CD4-positive, alpha-beta T cell (primary cell): ENCODE measurements around the gene RHOD. TPM values are rescaled to one million over a fixed set of nuclear protein-coding genes. Genes with fewer than 3 reads are reported as not detected.

Experiments
- ATAC-seq: fragments of 200-7000 bp; cut with Tn5 transposase; one replicate; pipeline ENCODE4 v1.10.0; 2022; ENCODE audit warnings: mild to moderate bottlenecking; ENCODE audit not compliant: poor library complexity
- CTCF ChIA-PET: fragments of 350-600 bp; sonication (Branson Sonifier 250); formaldehyde crosslinking; loops from one replicate; lab custom pipeline; 2021; ENCODE audit warnings: antibody characterized with exemption, inconsistent platforms; lab: Charles Lee
- POLR2A ChIA-PET: fragments of 350-600 bp; sonication (Branson Sonifier 250); formaldehyde crosslinking; loops from one replicate; lab custom pipeline; 2021; ENCODE audit warnings: antibody characterized with exemption, inconsistent platforms; lab: Charles Lee
- DNase-seq, 14 experiments: peaks; one replicate each; pipeline ENCODE4 v3.0.0-alpha.2; 2013 to 2020; ENCODE audit warnings: mixed read lengths in 2 of 14
- H3K27ac ChIP-seq, 2 donors: one replicate each; pipeline versions ENCODE4 v1.5.1 to v1.7.0; 2013; ENCODE audit warnings: low read length in 2 of 2, low read depth in 1 of 2, mild to moderate bottlenecking in 1 of 2
- H3K27me3 ChIP-seq, 2 experiments: 1 replicate in 1 of 2; 2 replicates in 1 of 2; pipeline versions ENCODE4 v1.6.1 to v1.7.0; 2013; ENCODE audit warnings: low read length in 2 of 2, control low read depth in 1 of 2, mild to moderate bottlenecking in 1 of 2, moderate library complexity in 1 of 2; ENCODE audit not compliant: insufficient read depth in 2 of 2, control insufficient read depth in 1 of 2
- H3K36me3 ChIP-seq: one replicate; pipeline ENCODE4 v1.6.1; 2013; ENCODE audit warnings: low read length, control low read depth; ENCODE audit not compliant: insufficient read depth
- H3K4me1 ChIP-seq: one replicate; pipeline ENCODE4 v1.6.1; 2013; ENCODE audit warnings: low read length, control low read depth; ENCODE audit not compliant: insufficient read depth
- H3K4me3 ChIP-seq: one replicate; pipeline ENCODE4 v1.5.1; 2013; ENCODE audit warnings: mild to moderate bottlenecking, low read length, moderate library complexity
- H3K9me3 ChIP-seq, 2 experiments: 1 replicate in 1 of 2; 2 replicates in 1 of 2; pipeline versions ENCODE4 v1.6.1 to v1.7.0; 2013; ENCODE audit warnings: low read length in 2 of 2, mild to moderate bottlenecking in 2 of 2, control low read depth in 1 of 2, moderate library complexity in 1 of 2; ENCODE audit not compliant: control insufficient read depth in 1 of 2, insufficient read depth in 1 of 2
- H3K27ac Mint-ChIP-seq: one replicate; pipeline ENCODE4 v1.8.0; 2020; ENCODE audit warnings: mixed read lengths
- H3K27me3 Mint-ChIP-seq: one replicate; pipeline ENCODE4 v1.8.0; 2021; ENCODE audit warnings: mixed read lengths
- H3K36me3 Mint-ChIP-seq: one replicate; pipeline ENCODE4 v1.8.0; 2021; ENCODE audit warnings: low read depth, mixed read lengths
- H3K4me1 Mint-ChIP-seq: one replicate; pipeline ENCODE4 v1.8.0; 2021; ENCODE audit warnings: low read depth, mixed read lengths
- H3K4me3 Mint-ChIP-seq: one replicate; pipeline ENCODE4 v1.8.0; 2020; ENCODE audit warnings: mild to moderate bottlenecking, mixed read lengths
- H3K9me3 Mint-ChIP-seq: one replicate; pipeline ENCODE4 v1.8.0; 2020; ENCODE audit warnings: mixed read lengths
- intact Hi-C, 2 experiments: fragments of 100-400 bp; cut with DNase I in 1 of 2; cut with micrococcal nuclease in 1 of 2; formaldehyde crosslinking; loops; one replicate each; pipeline versions ENCODE4 v1.15.1 to v1.9.0; 2023 to 2025; cut with DNase I, micrococcal nuclease
- total RNA-seq, 174 experiments: library from RNA in 2 of 174; stranded (reverse) in 2 of 174; gene quantifications; one replicate each; pipeline ENCODE4 v1.2.3 and lab custom pipeline; 2021 to 2026
- TF ChIP-seq, protein P1 (sequence below): fragments of 200-600 bp; IDR thresholded peaks from one replicate; pipeline ENCODE4 v1.8.0; 2022; ENCODE audit warnings: antibody characterized with exemption, mild to moderate bottlenecking

Gene RHOD
- total RNA-seq, 2 experiments from 2014 or later, result not detected

DNA sequence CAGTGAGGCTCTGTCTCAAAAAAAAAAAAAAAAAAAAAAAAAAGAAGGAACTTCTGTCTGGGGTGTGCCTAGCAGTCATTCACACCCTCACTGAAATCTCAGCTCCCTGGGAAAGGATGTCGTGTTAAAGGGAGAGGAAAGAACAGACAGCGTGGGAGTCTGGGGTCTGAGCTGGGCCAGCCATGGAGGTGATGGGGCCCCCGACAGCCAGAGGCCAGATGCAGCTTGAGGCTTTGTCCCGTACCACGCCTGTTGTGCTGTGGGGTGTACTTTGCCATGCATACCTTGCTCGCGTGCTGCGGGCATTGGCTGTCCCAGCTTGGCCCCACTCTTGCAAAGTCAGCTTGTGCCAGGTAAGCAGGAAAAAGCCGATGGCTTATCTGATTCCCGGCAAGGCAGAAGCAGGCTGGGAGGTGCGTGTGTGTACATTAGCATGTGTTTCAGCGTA, 29.1 kb upstream of the RHOD start:
- Histone ChIP-seq H3K4me3 (no peak overlapping the region), H3K36me3 (no peaks in the 10 kb centered on the region), H3K9me3 (peaks cover 0 to 10% of the 10 kb centered on the region in 2 experiments), H3K27ac (no peak overlapping the region), H3K4me1 (peaks cover 30% of the 10 kb centered on the region), H3K27me3 (peaks cover 22 to 30% of the 10 kb centered on the region in 2 experiments)
- H3K36me3 Mint-ChIP-seq, result no peaks in the 10 kb centered on the region
- intact Hi-C loops, result no loop called here
- ATAC-seq, result no peak
- no peak overlapping the region for H3K4me3 Mint-ChIP-seq
- TF ChIP-seq, protein P1, sequence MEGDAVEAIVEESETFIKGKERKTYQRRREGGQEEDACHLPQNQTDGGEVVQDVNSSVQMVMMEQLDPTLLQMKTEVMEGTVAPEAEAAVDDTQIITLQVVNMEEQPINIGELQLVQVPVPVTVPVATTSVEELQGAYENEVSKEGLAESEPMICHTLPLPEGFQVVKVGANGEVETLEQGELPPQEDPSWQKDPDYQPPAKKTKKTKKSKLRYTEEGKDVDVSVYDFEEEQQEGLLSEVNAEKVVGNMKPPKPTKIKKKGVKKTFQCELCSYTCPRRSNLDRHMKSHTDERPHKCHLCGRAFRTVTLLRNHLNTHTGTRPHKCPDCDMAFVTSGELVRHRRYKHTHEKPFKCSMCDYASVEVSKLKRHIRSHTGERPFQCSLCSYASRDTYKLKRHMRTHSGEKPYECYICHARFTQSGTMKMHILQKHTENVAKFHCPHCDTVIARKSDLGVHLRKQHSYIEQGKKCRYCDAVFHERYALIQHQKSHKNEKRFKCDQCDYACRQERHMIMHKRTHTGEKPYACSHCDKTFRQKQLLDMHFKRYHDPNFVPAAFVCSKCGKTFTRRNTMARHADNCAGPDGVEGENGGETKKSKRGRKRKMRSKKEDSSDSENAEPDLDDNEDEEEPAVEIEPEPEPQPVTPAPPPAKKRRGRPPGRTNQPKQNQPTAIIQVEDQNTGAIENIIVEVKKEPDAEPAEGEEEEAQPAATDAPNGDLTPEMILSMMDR, result no peak
- no peaks in the 10 kb centered on the region for H3K9me3 Mint-ChIP-seq
- H3K4me1 Mint-ChIP-seq, result peaks cover 25% of the 10 kb centered on the region
- CTCF ChIA-PET, result no interaction called here
- DNase-seq, result no peak
- peaks cover 67% of the 10 kb centered on the region for H3K27me3 Mint-ChIP-seq
- H3K27ac Mint-ChIP-seq, result no peak overlapping the region
- POLR2A ChIA-PET, result interaction anchor here (0.7 kb wide), 1 partner anchor 47 kb away, joined by 3 read pairs; no protein-coding TSS in a partner anchor

- intact Hi-C loops, result no loop called here
- Histone ChIP-seq H3K27me3 (peaks cover 17 to 25% of the 10 kb centered on the region in 2 experiments), H3K9me3 (peaks cover 0 to 10% of the 10 kb centered on the region in 2 experiments), H3K4me3 (no peak overlapping the region), H3K27ac (no peak overlapping the region), H3K4me1 (peaks cover 25% of the 10 kb centered on the region), H3K36me3 (no peaks in the 10 kb centered on the region)
- no peaks in the 10 kb centered on the region for H3K9me3 Mint-ChIP-seq
- H3K27me3 Mint-ChIP-seq, result peaks cover 65% of the 10 kb centered on the region
- TF ChIP-seq, protein P1, result no peak
- no peak overlapping the region for H3K27ac Mint-ChIP-seq
- CTCF ChIA-PET, result no interaction called here
- POLR2A ChIA-PET, result no interaction called here
- no peaks in the 10 kb centered on the region for H3K36me3 Mint-ChIP-seq
- ATAC-seq (no peak), DNase-seq (no peak)
- no peak overlapping the region for H3K4me3 Mint-ChIP-seq
- H3K4me1 Mint-ChIP-seq, result peaks cover 23% of the 10 kb centered on the region
Observed at GRCh38 chr11:67027943-67028542, 28.6 kb upstream of the RHOD start.

- CTCF ChIA-PET, result no interaction called here
- Histone ChIP-seq H3K4me1 (peaks cover 17% of the 10 kb centered on the region), H3K27me3 (peaks cover 11 to 17% of the 10 kb centered on the region in 2 experiments), H3K9me3 (peaks cover 0 to 4% of the 10 kb centered on the region in 2 experiments), H3K36me3 (no peaks in the 10 kb centered on the region), H3K4me3 (no peak overlapping the region), H3K27ac (no peak overlapping the region)
- intact Hi-C loops, result no loop called here
- H3K27ac Mint-ChIP-seq, result no peak overlapping the region
- peaks cover 15% of the 10 kb centered on the region for H3K4me1 Mint-ChIP-seq
- TF ChIP-seq, protein P1, result no peak
- peaks cover 67% of the 10 kb centered on the region for H3K27me3 Mint-ChIP-seq
- ATAC-seq (no peak), DNase-seq (no peak)
- no peaks in the 10 kb centered on the region for H3K9me3 Mint-ChIP-seq
- POLR2A ChIA-PET, result no interaction called here
- no peaks in the 10 kb centered on the region for H3K36me3 Mint-ChIP-seq
- H3K4me3 Mint-ChIP-seq, result no peak overlapping the region
Observed at GRCh38 chr11:67029146-67029545, 27.5 kb upstream of the RHOD start.
